ENCODE results near the gene LPIN3. TPM values are rescaled to one million over a fixed set of nuclear protein-coding genes. Genes with fewer than 3 reads are reported as not detected.

The LPIN3 gene
- polyA plus RNA-seq, 1 donor from 2014 or later: not detected

GRCh38 chr20:41398408-41398807 is 57.8 kb downstream of the LPIN3 start:
- Mint-ChIP-seq H3K4me1 (peaks cover 0 to 1% (median 1%) of the 10 kb centered on the region in 3 donors), H3K9me3 (no peaks in the 10 kb centered on the region), H3K27me3 (no peaks in the 10 kb centered on the region), H3K36me3 (no peaks in the 10 kb centered on the region), H3K4me3 (no peak overlapping the region), H3K27ac (peak overlapping the region in 1 of 3 donors; percentile 39)

- H3K9me3 Mint-ChIP-seq: no peaks in the 10 kb centered on the region
- H3K4me1 Mint-ChIP-seq: peaks cover 0 to 1% (median 1%) of the 10 kb centered on the region in 3 donors
- H3K27me3 Mint-ChIP-seq: no peaks in the 10 kb centered on the region
- H3K27ac Mint-ChIP-seq: no peak overlapping the region
- no peak overlapping the region for H3K4me3 Mint-ChIP-seq
- peaks cover 6% of the 10 kb centered on the region for H3K36me3 Mint-ChIP-seq
These were observed 63.0 kb downstream of the LPIN3 start for GRCh38 chr20:41403604-41404003.

- no peak overlapping the region for H3K27ac Mint-ChIP-seq
These were observed 64.8 kb downstream of the LPIN3 start for GRCh38 chr20:41405436-41405835.

GRCh38 chr20:41406353-41406752 is 65.7 kb downstream of the LPIN3 start:
- Mint-ChIP-seq H3K4me3 (no peak overlapping the region), H3K27me3 (no peaks in the 10 kb centered on the region), H3K36me3 (peaks cover 10% of the 10 kb centered on the region), H3K4me1 (peaks cover 0 to 5% (median 2%) of the 10 kb centered on the region in 3 donors), H3K27ac (peak overlapping the region in 1 of 3 donors; percentile 36), H3K9me3 (no peaks in the 10 kb centered on the region)

More at GRCh38 chr20:41405436-41405835, 64.8 kb downstream of the LPIN3 start:
- H3K36me3 Mint-ChIP-seq: peaks cover 6% of the 10 kb centered on the region
- H3K9me3 Mint-ChIP-seq: no peaks in the 10 kb centered on the region
- H3K4me3 Mint-ChIP-seq: no peak overlapping the region
- H3K27me3 Mint-ChIP-seq: no peaks in the 10 kb centered on the region
- H3K4me1 Mint-ChIP-seq: peaks cover 0 to 5% (median 2%) of the 10 kb centered on the region in 3 donors

GRCh38 chr20:41406896-41407444 is 66.3 kb downstream of the LPIN3 start:
- Mint-ChIP-seq H3K27ac (peak overlapping the region in 2 of 3 donors; percentile 36 to 43), H3K4me1 (peaks cover 0 to 5% (median 2%) of the 10 kb centered on the region in 3 donors), H3K4me3 (no peak overlapping the region), H3K9me3 (no peaks in the 10 kb centered on the region), H3K36me3 (peaks cover 10% of the 10 kb centered on the region), H3K27me3 (no peaks in the 10 kb centered on the region)

GRCh38 chr20:41407607-41408006 is 67.0 kb downstream of the LPIN3 start:
- H3K36me3 Mint-ChIP-seq: peaks cover 10% of the 10 kb centered on the region
- H3K27me3 Mint-ChIP-seq: no peaks in the 10 kb centered on the region
- peaks cover 0 to 5% (median 2%) of the 10 kb centered on the region in 3 donors for H3K4me1 Mint-ChIP-seq
- no peaks in the 10 kb centered on the region for H3K9me3 Mint-ChIP-seq
- H3K27ac Mint-ChIP-seq: no peak overlapping the region
- no peak overlapping the region for H3K4me3 Mint-ChIP-seq

- no peaks in the 10 kb centered on the region for H3K27me3 Mint-ChIP-seq
- H3K27ac Mint-ChIP-seq: peak overlapping the region in 1 of 3 donors; percentile 72
- H3K4me3 Mint-ChIP-seq: peak overlapping the region in 1 of 4 donors; percentile 78
- H3K9me3 Mint-ChIP-seq: no peaks in the 10 kb centered on the region
- peaks cover 0 to 5% (median 2%) of the 10 kb centered on the region in 3 donors for H3K4me1 Mint-ChIP-seq
- peaks cover 10% of the 10 kb centered on the region for H3K36me3 Mint-ChIP-seq
These were observed 67.7 kb downstream of the LPIN3 start for GRCh38 chr20:41408156-41408794.

- Mint-ChIP-seq H3K36me3 (peaks cover 14% of the 10 kb centered on the region), H3K4me3 (no peak overlapping the region), H3K27me3 (no peaks in the 10 kb centered on the region), H3K9me3 (no peaks in the 10 kb centered on the region), H3K4me1 (peaks cover 0 to 5% (median 2%) of the 10 kb centered on the region in 3 donors), H3K27ac (no peak overlapping the region)
These were observed 68.4 kb downstream of the LPIN3 start for GRCh38 chr20:41408986-41409385.

Other genes with a start within 250 kb of the LPIN3 start
- gene PLCG1, start 203.3 kb upstream of the LPIN3 start, polyA plus RNA-seq: 12.8 TPM
- 3.4 TPM for gene ZHX3, start 23.1 kb upstream of the LPIN3 start, polyA plus RNA-seq
- not detected for gene EMILIN3, start 26.0 kb downstream of the LPIN3 start, polyA plus RNA-seq